ENCODE results near the gene L2HGDH.

Gene L2HGDH

GRCh38 chr14:50312734-50313054 is 665 bp upstream of the L2HGDH start:
- DNase-seq (ENCODE audit: low spot score) = no peak
- peak overlapping the region; percentile 94 to 97 for H3K27ac ChIP-seq
- no peak for TF ChIP-seq CTCF (IDR thresholded peaks at IDR 0.05)
- peak overlapping the region; percentile 95 for H3K4me3 ChIP-seq

- H3K4me3 ChIP-seq = peak overlapping the region; percentile 95
- peak overlapping the region; percentile 94 to 97 for H3K27ac ChIP-seq
- TF ChIP-seq CTCF (IDR thresholded peaks at IDR 0.05) = no peak
- DNase-seq (ENCODE audit: low spot score) = no peak
Measured at GRCh38 chr14:50311337-50311971, 575 bp downstream of the L2HGDH start.

GRCh38 chr14:50310445-50310844 is 1.6 kb downstream of the L2HGDH start:
- TF ChIP-seq CTCF (IDR thresholded peaks at IDR 0.05) = no peak
- no peak for DNase-seq (ENCODE audit: low spot score)
- no peak overlapping the region for H3K4me3 ChIP-seq
- no peak overlapping the region for H3K27ac ChIP-seq

- no peak for DNase-seq (ENCODE audit: low spot score)
- Histone ChIP-seq H3K4me3 (no peak overlapping the region), H3K27ac (no peak overlapping the region)
- no peak for TF ChIP-seq CTCF (IDR thresholded peaks at IDR 0.05)
Measured at GRCh38 chr14:50308363-50308915, 3.6 kb downstream of the L2HGDH start.

GRCh38 chr14:50303744-50304471 is 8.1 kb downstream of the L2HGDH start:
- H3K27ac ChIP-seq = no peak overlapping the region
- DNase-seq (ENCODE audit: low spot score) = no peak
- no peak overlapping the region for H3K4me3 ChIP-seq
- TF ChIP-seq CTCF (IDR thresholded peaks at IDR 0.05) = no peak

GRCh38 chr14:50301914-50302313 is 10.1 kb downstream of the L2HGDH start:
- DNase-seq (ENCODE audit: low spot score) = no peak
- no peak overlapping the region for H3K27ac ChIP-seq
- TF ChIP-seq CTCF (IDR thresholded peaks at IDR 0.05) = no peak
- no peak overlapping the region for H3K4me3 ChIP-seq

GRCh38 chr14:50299585-50299984 is 12.4 kb downstream of the L2HGDH start:
- TF ChIP-seq CTCF (IDR thresholded peaks at IDR 0.05) = no peak
- DNase-seq (ENCODE audit: low spot score) = no peak
- H3K27ac ChIP-seq = no peak overlapping the region

More at GRCh38 chr14:50299585-50299984, 12.4 kb downstream of the L2HGDH start:
- no peak overlapping the region for H3K4me3 ChIP-seq

Measured in coronary artery (tissue), 2 donors.